ENCODE measurements around the gene TTLL1.
"Not testable (repeated sequence)": the region's sequence is repeated elsewhere in the genome, so short reads cannot be mapped to it uniquely, and the experiment has no call there.

The TTLL1 gene

GRCh38 chr22:43066134-43066533 lies 23.1 kb downstream of the TTLL1 start:
- DNase-seq, result no peak

GRCh38 chr22:43060183-43060582 lies 29.0 kb downstream of the TTLL1 start:
- peak in 3 of 5 experiments; percentile 19 to 49 (median 22) for DNase-seq

GRCh38 chr22:43057641-43058040 lies 31.6 kb downstream of the TTLL1 start:
- DNase-seq, result no peak

- DNase-seq, result no peak
Observed at GRCh38 chr22:43053176-43053575, 36.0 kb downstream of the TTLL1 start.

- DNase-seq, result no peak
Observed at GRCh38 chr22:43050995-43051394, 38.2 kb downstream of the TTLL1 start.

- no peak for DNase-seq
Observed at GRCh38 chr22:43047605-43048004, 41.6 kb downstream of the TTLL1 start.

GRCh38 chr22:43044290-43044712 lies 44.9 kb downstream of the TTLL1 start:
- no peak for DNase-seq

GRCh38 chr22:43042101-43042780 lies 47.0 kb downstream of the TTLL1 start:
- DNase-seq, result no peak

- no peak for DNase-seq
Observed at GRCh38 chr22:43039800-43040199, 49.4 kb downstream of the TTLL1 start.

- DNase-seq, result no peak
Observed at GRCh38 chr22:43038325-43038724, 50.9 kb downstream of the TTLL1 start.

- DNase-seq, result no peak
Observed at GRCh38 chr22:43036282-43036829, 52.8 kb downstream of the TTLL1 start.

- DNase-seq, result no peak
Observed at GRCh38 chr22:43035250-43035649, 53.9 kb downstream of the TTLL1 start.

- DNase-seq, result no peak
Observed at GRCh38 chr22:43031617-43032016, 57.6 kb downstream of the TTLL1 start.

GRCh38 chr22:43018615-43019014 lies 70.6 kb downstream of the TTLL1 start:
- DNase-seq, result no peak

- no peak for DNase-seq
Observed at GRCh38 chr22:43017525-43018460, 71.4 kb downstream of the TTLL1 start.

GRCh38 chr22:43016150-43016549 lies 73.0 kb downstream of the TTLL1 start:
- DNase-seq, result not testable (repeated sequence)

GRCh38 chr22:43015677-43016042 lies 73.5 kb downstream of the TTLL1 start:
- DNase-seq, result no peak

- peak; percentile 96 to 99 (median 99) for DNase-seq
Observed at GRCh38 chr22:43014869-43015676, 74.1 kb downstream of the TTLL1 start, which contains the start of gene PACSIN2. Gene PACSIN2 (minus strand): TSS chr22:43015149. CDS start chr22:42912080, 103,069 bp downstream.

- DNase-seq, result peak in 4 of 5 experiments; percentile 20 to 49 (median 43)
Observed at GRCh38 chr22:43014316-43014868, 74.8 kb downstream of the TTLL1 start.

GRCh38 chr22:43013355-43014315 lies 75.6 kb downstream of the TTLL1 start:
- no peak for DNase-seq

GRCh38 chr22:43012390-43012789 lies 76.8 kb downstream of the TTLL1 start:
- DNase-seq, result no peak

All from T-helper 2 cell (primary cell).